Spleen (tissue), 11 donors: ENCODE data around the gene DAB1. TPM values are rescaled to one million over a fixed set of nuclear protein-coding genes. Genes with fewer than 3 reads are reported as not detected.

ENCODE experiments used
- DNase-seq: peaks from one replicate; pipeline ENCODE4 v3.0.0-alpha.2; 2020
- H3K27ac ChIP-seq, 8 donors: fragments of 200-600 bp; sonication (generic) in 7 of 8; 1 replicate in 4 of 8; 2 replicates in 4 of 8; pipeline versions ENCODE4 v1.5.0 to v1.8.0; 2016 to 2021; ENCODE audit warnings: inconsistent platforms in 4 of 8, mild to moderate bottlenecking in 4 of 8, moderate library complexity in 1 of 8
- H3K27me3 ChIP-seq, 7 donors: fragments of 200-600 bp; sonication (generic) in 6 of 7; replicated peaks in 1 of 7; 1 replicate in 4 of 7; 2 replicates in 3 of 7; pipeline versions ENCODE4 v1.5.0 to v1.8.0; 2016 to 2021; ENCODE audit warnings: inconsistent platforms in 3 of 7, mild to moderate bottlenecking in 1 of 7
- H3K36me3 ChIP-seq, 6 donors: fragments of 200-600 bp; sonication (generic) in 5 of 6; 1 replicate in 4 of 6; 2 replicates in 2 of 6; pipeline versions ENCODE4 v1.5.0 to v1.8.0; 2016 to 2021; ENCODE audit warnings: inconsistent platforms in 2 of 6
- H3K4me1 ChIP-seq, 6 donors: fragments of 200-600 bp; sonication (generic) in 5 of 6; 1 replicate in 3 of 6; 2 replicates in 3 of 6; pipeline versions ENCODE4 v1.5.0 to v1.8.0; 2016 to 2021; ENCODE audit warnings: inconsistent platforms in 3 of 6
- H3K4me3 ChIP-seq, 8 donors: fragments of 200-600 bp; sonication (generic) in 7 of 8; 1 replicate in 4 of 8; 2 replicates in 4 of 8; pipeline versions ENCODE4 v1.5.0 to v1.8.0; 2016 to 2021; ENCODE audit warnings: inconsistent platforms in 4 of 8, mild to moderate bottlenecking in 4 of 8, moderate library complexity in 2 of 8
- H3K9me3 ChIP-seq, 8 donors: fragments of 200-600 bp; sonication (generic) in 7 of 8; 1 replicate in 4 of 8; 2 replicates in 4 of 8; pipeline versions ENCODE4 v1.5.0 to v1.8.0; 2016 to 2021; ENCODE audit warnings: inconsistent platforms in 4 of 8
- CTCF ChIP-seq, 11 experiments: fragments of 200-600 bp in 7 of 11; fragments of 450-650 bp in 4 of 11; sonication (generic) in 4 of 11; IDR thresholded peaks in 8 of 11; conservative IDR thresholded peaks in 3 of 11; 1 replicate in 7 of 11; 2 replicates in 4 of 11; pipeline versions ENCODE4 v1.4.0 to v1.8.0; 2016 to 2021; ENCODE audit warnings: antibody characterized with exemption in 11 of 11, inconsistent platforms in 4 of 11, mild to moderate bottlenecking in 1 of 11
- POLR2A ChIP-seq, 3 donors: fragments of 450-650 bp; IDR thresholded peaks; one replicate each; pipeline ENCODE4 v1.5.1; 2017; ENCODE audit warnings: antibody characterized with exemption in 3 of 3, mild to moderate bottlenecking in 1 of 3
- POLR2AphosphoS5 ChIP-seq, 3 donors: sonication (generic); formaldehyde crosslinking; IDR thresholded peaks; one replicate each; pipeline ENCODE4 v1.5.1; 2017; ENCODE audit warnings: antibody characterized with exemption in 3 of 3
- WGBS, 5 donors: extraction: QIAGEN DNeasy Blood & Tissue Kit in 3 of 5; methylation state at CpG; one replicate each; pipeline versions ENCODE4 v1.1.5 to v1.1.7; 2013 to 2018; 5-methylcytosine and 5-hydroxymethylcytosine counted together
- intact Hi-C: fragments of 100-400 bp; cut with DNase I; formaldehyde crosslinking; loops from one replicate; pipeline ENCODE4 v1.15.0; 2023; ENCODE audit warnings: low total_unique reads
- polyA plus RNA-seq, 3 donors: library from polyadenylated mRNA; stranded (reverse); fragments of 200-250 nt; gene quantifications; one replicate each; pipeline ENCODE4 v1.2.1, GENCODE V29; 2013
- total RNA-seq, 7 donors: library from RNA; depleted of rRNA in 3 of 7; stranded (reverse); fragments of >200 nt in 3 of 7; fragmentation: NEBNext Ultra II Directional in 4 of 7; extraction: Animal tissue kit (Norgen Biotek cat#: 25700) in 4 of 7; gene quantifications; one replicate each; pipeline versions ENCODE4 v1.1.0 to v1.2.1, GENCODE V29; 2016 to 2021
- donor health status: healthy with polysubstance abuse.
- donor health status: DM: no; HTN: no; CAD: no; lungs with moderate emphysema.
- donor health status: DM: no; HTN: no; CAD: no.
- donor health status: Bipolar disorder and iron deficiency.
- donor health status: healthy.
- donor health status: DM: no; HTN: no; CAD: no.
- donor health status: DM: yes; HTN: yes; CAD: no.

The DAB1 gene
- total and polyA plus RNA-seq, 10 donors: 0.03 to 0.70 (median 0.26) TPM; not detected in 1

- no peak for DNase-seq
- intact Hi-C loops: no loop called here
- Histone ChIP-seq H3K27me3 (no peaks in the 10 kb centered on the region), H3K4me1 (no peaks in the 10 kb centered on the region), H3K36me3 (no peaks in the 10 kb centered on the region), H3K9me3 (no peaks in the 10 kb centered on the region), H3K4me3 (no peak overlapping the region), H3K27ac (no peak overlapping the region)
- no peak for TF ChIP-seq POLR2AphosphoS5 (IDR thresholded peaks at IDR 0.05)
- TF ChIP-seq CTCF (IDR thresholded peaks at IDR 0.05 in 8 of 11, conservative IDR thresholded peaks at IDR 0.05 in 3 of 11): no peak
- TF ChIP-seq POLR2A (IDR thresholded peaks at IDR 0.05): no peak
- WGBS, 5 donors: 55 to 78% (median 73%) methylated on average over 3 of the region's 3 CpGs
Observed at GRCh38 chr1:57204091-57204490, 219.8 kb downstream of the DAB1 start.

- Histone ChIP-seq H3K4me3 (no peak overlapping the region), H3K4me1 (no peaks in the 10 kb centered on the region), H3K36me3 (no peaks in the 10 kb centered on the region), H3K27me3 (no peaks in the 10 kb centered on the region), H3K27ac (no peak overlapping the region), H3K9me3 (no peaks in the 10 kb centered on the region)
- TF ChIP-seq POLR2AphosphoS5 (IDR thresholded peaks at IDR 0.05) (no peak), POLR2A (IDR thresholded peaks at IDR 0.05) (no peak), CTCF (IDR thresholded peaks at IDR 0.05 in 8 of 11, conservative IDR thresholded peaks at IDR 0.05 in 3 of 11) (no peak)
- WGBS, 5 donors: 60 to 64% (median 62%) methylated on average over 2 of the region's 2 CpGs
- intact Hi-C loops: no loop called here
- no peak for DNase-seq
Observed at GRCh38 chr1:57202241-57202640, 221.6 kb downstream of the DAB1 start.

- Histone ChIP-seq H3K4me1 (no peaks in the 10 kb centered on the region), H3K4me3 (no peak overlapping the region), H3K27me3 (no peaks in the 10 kb centered on the region), H3K9me3 (no peaks in the 10 kb centered on the region), H3K36me3 (no peaks in the 10 kb centered on the region), H3K27ac (no peak overlapping the region)
- TF ChIP-seq POLR2AphosphoS5 (IDR thresholded peaks at IDR 0.05) (no peak), POLR2A (IDR thresholded peaks at IDR 0.05) (no peak), CTCF (IDR thresholded peaks at IDR 0.05 in 8 of 11, conservative IDR thresholded peaks at IDR 0.05 in 3 of 11) (no peak)
- 48 to 60% (median 54%) methylated on average over 2 of the region's 2 CpGs for WGBS, 5 donors
- intact Hi-C loops: no loop called here
- no peak for DNase-seq
Observed at GRCh38 chr1:57198912-57199311, 224.9 kb downstream of the DAB1 start.

- H3K36me3 ChIP-seq: no peaks in the 10 kb centered on the region
- intact Hi-C loops: no loop called here
- no peaks in the 10 kb centered on the region for H3K9me3 ChIP-seq
- H3K27me3 ChIP-seq: no peaks in the 10 kb centered on the region
- no peak for DNase-seq
- H3K4me1 ChIP-seq: no peaks in the 10 kb centered on the region
- no peak overlapping the region for H3K4me3 ChIP-seq
- TF ChIP-seq CTCF (IDR thresholded peaks at IDR 0.05 in 8 of 11, conservative IDR thresholded peaks at IDR 0.05 in 3 of 11) (no peak), POLR2AphosphoS5 (IDR thresholded peaks at IDR 0.05) (no peak), POLR2A (IDR thresholded peaks at IDR 0.05) (no peak)
- 76 to 94% (median 83%) methylated on average over 1 of the region's 1 CpG for WGBS, 5 donors
- H3K27ac ChIP-seq: no peak overlapping the region
Observed at GRCh38 chr1:57195436-57195941, 228.4 kb downstream of the DAB1 start.
